NCI-H1105 (cell line): ENCODE measurements around the gene PLXNA2.

Experiments
- DNase-seq: peaks from one replicate; lab custom pipeline; 2025; lab: John Stamatoyannopoulos, UW

Gene PLXNA2

DNA sequence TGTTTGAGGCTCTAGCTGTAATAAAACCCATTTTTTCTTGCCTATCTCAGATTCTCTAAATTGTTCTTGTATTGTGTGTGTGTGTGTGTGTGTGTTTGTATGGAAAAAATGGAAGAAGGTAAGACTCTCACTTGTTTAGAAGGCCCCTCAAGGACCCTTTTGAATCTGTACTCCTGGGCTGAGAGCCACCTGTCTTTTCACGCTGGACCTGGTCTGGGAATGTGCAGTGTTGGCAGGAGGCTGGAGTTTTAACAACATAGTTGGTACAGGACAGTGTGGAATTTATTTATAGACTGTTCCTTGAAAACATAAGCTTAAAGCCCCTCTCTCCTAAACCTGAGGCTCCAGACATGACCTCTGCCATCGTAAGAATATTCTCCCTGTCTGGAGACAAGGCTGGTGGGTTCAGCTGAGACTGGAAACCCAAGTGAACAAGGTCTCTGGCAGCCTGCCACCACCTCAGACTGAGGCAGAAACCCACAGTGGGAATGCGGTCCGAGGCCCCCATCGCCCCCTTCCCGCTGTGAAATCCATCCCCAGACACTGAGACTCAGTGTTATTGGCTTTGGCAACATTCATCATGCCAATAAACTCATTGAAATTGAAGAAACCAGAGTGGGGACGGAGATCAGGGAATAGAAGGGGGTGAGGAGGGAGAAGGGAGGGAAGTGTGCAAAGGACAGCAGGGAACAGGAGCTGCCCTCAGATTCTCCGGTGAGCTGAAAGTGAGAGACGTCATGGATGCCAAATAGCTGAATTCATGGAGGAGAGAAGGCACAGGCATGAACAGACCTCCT is 24.6 kb upstream of the PLXNA2 start:
- no peak for DNase-seq

DNA sequence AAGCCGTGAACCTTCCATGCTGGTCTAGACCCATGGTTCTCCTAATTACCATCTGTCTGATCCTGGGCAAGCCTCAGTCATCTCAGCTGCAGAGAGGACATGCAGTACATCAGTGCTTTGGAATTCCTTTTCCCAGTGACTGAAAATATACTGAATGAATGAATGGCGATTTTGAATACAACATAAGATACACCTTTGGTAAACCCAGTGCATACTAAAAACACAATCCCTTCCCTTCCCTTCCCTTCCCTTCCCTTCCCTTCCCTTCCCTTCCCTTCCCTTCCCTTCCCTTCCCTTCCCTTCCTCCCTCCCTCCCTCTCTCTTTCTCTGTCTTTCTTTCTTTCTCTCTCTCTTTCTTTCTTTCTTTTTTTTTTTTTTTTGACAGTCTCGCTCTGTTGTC is 21.3 kb upstream of the PLXNA2 start:
- no peak for DNase-seq

DNA sequence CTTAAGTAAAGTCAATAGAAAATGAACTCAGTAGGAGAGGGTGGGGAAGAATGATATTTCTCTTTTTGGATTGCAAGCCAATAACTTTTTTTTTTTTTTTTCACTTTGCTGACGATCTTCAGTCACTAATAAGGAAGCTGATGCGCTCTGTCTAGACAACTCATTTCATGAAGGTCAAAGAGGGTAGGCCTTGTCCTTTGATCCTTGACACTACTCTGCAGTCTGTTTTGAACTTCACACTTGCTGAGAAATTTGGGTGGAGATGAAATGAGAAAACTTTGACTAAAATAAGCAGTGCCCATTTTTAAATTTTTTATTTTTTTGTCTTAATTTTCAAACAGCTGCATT is 20.9 kb upstream of the PLXNA2 start:
- DNase-seq = no peak

- no peak for DNase-seq
Measured at GRCh38 chr1:208264469-208265121, 20.4 kb upstream of the PLXNA2 start.

GRCh38 chr1:208261874-208262273 is 17.7 kb upstream of the PLXNA2 start:
- DNase-seq = no peak

GRCh38 chr1:208258277-208258676 is 14.1 kb upstream of the PLXNA2 start:
- DNase-seq = no peak

GRCh38 chr1:208257351-208257750 is 13.2 kb upstream of the PLXNA2 start:
- no peak for DNase-seq

DNA sequence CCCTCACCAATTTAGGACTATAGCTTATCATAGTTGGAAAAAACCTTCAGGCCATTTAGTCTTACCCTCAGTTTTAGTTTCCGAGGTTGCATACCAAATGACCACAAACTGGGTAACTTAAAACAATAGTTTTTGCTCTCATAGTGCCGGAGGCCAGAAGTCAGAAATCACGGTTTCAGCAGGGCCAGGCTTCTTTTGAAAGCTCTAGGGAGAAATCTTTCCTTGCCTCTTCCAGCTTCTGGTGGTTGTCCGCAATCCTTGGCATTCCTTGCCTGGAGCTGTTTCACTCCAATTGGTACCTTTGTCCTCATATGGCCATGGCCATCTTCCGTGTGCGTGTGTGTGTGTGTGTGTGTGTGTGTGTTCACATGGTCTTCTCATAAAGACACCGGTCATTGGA is 12.4 kb upstream of the PLXNA2 start:
- no peak for DNase-seq

GRCh38 chr1:208256091-208256490 is 11.9 kb upstream of the PLXNA2 start:
- DNase-seq = no peak

DNA sequence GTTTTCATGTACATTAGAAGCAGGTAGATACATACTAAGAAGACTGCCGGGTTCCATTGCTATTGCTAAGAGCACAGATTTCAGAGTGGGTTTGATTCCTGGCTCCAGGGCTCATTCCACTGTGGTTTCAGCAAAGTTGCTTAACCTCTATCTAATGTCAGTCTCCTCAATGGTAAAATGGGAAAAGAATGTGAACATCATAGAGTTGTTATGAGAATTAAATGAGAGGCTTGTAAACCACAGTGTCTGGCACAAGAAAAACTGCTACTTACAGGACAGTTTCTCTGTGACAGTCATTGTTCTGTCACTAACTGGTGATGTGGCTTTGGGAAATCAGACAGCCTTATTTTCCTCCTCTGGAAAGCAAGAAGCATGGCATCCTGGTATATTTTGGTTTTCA is 10.7 kb upstream of the PLXNA2 start:
- no peak for DNase-seq

DNA sequence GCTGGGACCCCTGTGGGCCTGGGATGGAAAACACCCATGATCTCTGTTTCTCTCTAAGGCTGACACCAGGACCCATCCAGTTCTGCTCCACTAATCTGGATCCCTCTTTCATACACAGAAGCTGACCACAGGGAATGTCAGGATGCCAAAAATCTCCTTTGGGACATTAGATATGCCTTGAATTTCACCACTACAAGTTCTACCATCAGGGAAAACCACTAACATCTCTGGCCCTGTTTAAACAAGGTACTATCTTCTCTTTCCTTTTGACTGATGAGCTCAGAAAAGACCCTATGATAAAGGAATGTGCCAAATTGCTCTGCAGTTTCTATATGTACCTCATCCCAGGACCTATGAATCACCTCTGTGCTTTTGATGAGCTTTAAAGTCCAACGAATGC is 10.2 kb upstream of the PLXNA2 start:
- no peak for DNase-seq

- DNase-seq = no peak
Measured at GRCh38 chr1:208252836-208253576, 8.8 kb upstream of the PLXNA2 start.

DNA sequence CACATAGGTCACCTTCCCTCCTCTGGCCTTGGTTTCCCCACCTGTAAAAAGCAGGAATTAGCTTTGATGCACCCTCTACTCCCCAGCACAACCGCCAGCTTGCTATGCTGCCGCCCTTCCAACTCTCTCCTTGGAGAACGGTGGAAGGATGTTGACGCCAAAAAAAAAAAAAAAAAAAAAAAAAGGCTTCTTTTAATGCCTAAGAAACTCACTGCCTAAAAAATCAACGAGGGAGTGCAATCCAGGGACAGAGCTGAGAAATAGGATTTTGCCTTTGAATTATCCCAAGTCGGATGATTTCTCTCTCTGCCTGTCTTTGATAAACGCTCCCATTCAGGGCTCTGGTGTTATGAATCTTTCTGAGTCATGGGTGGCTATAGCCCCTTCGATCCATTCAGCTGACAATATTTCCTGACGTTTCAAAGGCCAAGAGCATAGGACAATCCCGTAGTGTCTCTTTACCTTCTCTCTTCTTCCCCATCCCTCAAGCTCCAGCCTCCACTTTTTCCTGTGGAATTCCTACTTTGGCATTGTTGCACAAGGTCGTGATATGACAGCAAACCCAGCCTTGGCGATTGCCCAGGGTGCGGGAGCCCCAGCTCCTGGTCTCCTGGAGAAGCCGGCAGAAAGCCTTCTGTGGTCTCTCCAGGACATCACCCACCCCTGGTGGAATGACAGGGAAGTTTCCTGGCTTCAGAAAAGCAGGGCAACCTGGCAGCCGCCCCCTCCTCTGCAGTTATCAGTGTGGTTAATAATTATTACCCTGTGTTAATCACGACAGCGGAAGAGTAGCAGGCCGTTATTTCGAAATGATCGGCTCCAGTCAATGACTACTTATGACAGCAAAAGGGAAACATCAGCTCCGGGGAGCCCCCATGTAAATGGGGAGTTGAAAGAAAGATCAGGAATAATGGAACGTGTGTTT is 8.0 kb upstream of the PLXNA2 start:
- DNase-seq = no peak

- no peak for DNase-seq
Measured at GRCh38 chr1:208251015-208251414, 6.8 kb upstream of the PLXNA2 start.

GRCh38 chr1:208250613-208251012 is 6.4 kb upstream of the PLXNA2 start:
- no peak for DNase-seq

DNA sequence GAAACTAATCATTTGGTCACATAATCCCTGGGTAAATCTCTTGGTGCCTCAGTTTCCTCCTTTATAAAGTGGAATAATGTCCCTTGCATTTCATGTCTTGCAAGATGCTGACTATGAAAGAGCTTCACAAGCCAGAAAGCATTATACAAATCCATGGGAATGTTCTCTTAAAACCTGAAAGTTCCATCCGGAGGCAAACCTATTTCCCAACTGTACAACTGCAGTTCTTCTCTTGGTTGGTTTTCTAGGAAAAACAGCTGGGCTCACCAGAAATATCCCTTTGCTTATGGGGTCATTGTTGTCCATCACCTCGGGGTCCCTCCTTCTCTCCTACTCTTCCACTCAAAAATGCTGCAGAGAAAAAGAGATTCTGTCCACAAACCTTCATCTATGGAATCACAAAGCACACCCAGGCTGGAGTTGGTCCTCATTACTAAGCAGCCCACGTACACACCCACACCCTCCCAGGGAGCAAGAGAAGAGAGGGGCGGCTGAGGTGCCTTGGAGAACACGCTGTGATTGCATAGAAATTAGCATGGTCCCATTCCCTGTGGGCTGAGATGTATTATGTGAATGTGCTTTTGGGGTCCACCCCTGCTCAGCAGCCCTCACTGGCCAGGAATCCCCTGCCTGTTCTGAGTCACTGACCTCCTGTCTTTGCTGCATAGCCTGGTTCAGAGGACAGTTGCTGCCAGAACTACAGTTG is 5.0 kb upstream of the PLXNA2 start:
- no peak for DNase-seq

GRCh38 chr1:208248307-208248801 is 4.2 kb upstream of the PLXNA2 start:
- DNase-seq = no peak

- no peak for DNase-seq
Measured at GRCh38 chr1:208247696-208248095, 3.5 kb upstream of the PLXNA2 start.

DNA sequence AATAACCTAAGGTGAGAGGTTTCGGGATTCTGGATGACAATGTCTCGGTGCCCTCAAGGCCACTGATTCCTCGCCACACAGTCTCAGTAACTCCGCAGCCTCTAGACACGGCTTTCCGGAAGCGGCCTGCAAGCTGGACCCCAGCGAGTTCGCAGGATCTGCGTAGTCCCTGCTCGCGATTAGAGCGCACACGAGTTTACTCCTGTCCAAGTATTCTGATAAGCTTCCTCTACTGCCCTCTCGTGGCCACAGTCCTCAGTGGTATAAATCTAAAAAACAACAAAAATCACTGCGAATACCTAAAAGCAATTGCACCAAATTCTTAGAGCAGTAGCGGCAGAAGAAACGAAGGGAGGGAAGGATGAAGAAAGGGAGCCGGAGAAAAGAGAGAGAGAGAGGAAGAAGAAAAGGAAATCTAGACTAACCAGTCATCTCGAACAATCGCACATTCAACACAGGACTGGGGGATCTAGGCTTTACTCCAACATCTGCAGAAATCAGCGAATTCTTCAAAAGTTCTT is 1.1 kb upstream of the PLXNA2 start:
- peak; percentile 91 for DNase-seq

DNA sequence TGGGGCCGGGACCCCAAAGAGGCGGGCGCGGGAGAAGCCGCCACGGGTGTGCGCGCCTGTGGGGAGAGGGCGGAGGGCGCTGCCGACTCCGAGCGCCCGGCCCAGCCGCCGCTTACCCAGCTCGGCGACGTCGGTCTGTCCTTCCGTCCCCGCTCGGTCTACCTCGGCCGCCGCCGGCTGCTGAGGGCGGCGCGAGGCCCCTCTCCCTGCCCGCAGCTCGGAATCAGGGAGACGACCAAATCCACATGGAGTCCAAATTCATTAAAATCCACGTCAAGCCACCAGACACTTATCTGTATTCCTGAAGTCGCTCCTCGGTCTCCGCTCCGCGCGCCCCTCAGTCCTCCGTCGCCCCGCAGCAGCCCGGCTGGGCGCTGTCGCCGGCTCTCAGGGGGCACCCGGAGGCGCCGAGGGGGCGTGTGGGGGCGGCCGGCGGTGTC is 637 bp downstream of the PLXNA2 start:
- DNase-seq = no peak
